ENCODE data around the gene IL1RAPL2. TPM values are rescaled to one million over a fixed set of nuclear protein-coding genes. Genes with fewer than 3 reads are reported as not detected.
A peak's percentile ranks its signal among the peaks of the same experiment; 100 is the strongest.

Gene IL1RAPL2
- polyA plus RNA-seq, 3 donors = not detected

DNA sequence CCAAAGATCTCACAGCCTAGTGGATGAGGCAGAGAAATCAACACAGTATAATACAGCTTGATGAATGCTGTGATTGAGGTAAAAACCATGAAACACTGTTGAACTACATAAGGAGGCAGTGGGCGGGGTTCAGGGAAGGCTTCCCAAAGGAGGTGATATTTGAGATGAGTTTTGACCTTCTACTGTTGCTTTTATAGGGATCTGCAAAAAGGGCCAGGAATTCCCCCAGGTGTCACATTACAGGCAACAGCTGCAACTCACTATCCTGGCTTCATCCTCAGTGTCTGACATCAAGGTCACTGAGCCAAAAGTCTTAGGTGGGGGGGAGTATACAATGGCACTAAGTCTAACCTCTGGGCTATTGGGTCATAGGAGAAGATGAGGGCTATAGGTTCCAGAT is 1070.7 kb downstream of the IL1RAPL2 start:
- Histone ChIP-seq H3K4me2 (replicated peaks; ENCODE audit: extremely low read depth, low read length, poor library complexity, severe bottlenecking) (no peak overlapping the region), H3K27ac (ENCODE audit: low read depth in 1 of 2, low read length in 2 of 2) (no peak overlapping the region), H3K4me1 (ENCODE audit: control insufficient read depth in 1 of 2, insufficient read depth in 2 of 2, low read length in 2 of 2) (no peaks in the 10 kb centered on the region), H3K36me3 (replicated peaks in 1 of 2; ENCODE audit: control insufficient read depth in 1 of 2, insufficient read depth in 2 of 2, low read length in 2 of 2) (no peaks in the 10 kb centered on the region), H4K20me1 (ENCODE audit: insufficient read depth, low read length) (no peaks in the 10 kb centered on the region), H3K9ac (ENCODE audit: insufficient read depth, low read length, poor library complexity, severe bottlenecking) (no peak overlapping the region), H3K79me2 (ENCODE audit: insufficient read depth, low read length) (no peaks in the 10 kb centered on the region), H3K4me3 (replicated peaks in 1 of 3; ENCODE audit: low read depth in 2 of 3, low read length in 3 of 3) (no peak overlapping the region), H3K9me3 (replicated peaks in 1 of 2; ENCODE audit: control insufficient read depth in 1 of 2, insufficient read depth in 1 of 2, low read length in 2 of 2) (no peaks in the 10 kb centered on the region), H2AFZ (ENCODE audit: insufficient read depth, low read depth, low read length, poor library complexity, severe bottlenecking) (no peak overlapping the region), H3K27me3 (ENCODE audit: control insufficient read depth in 2 of 2, insufficient read depth in 2 of 2, low read length in 2 of 2) (no peaks in the 10 kb centered on the region)
- Mint-ChIP-seq H3K36me3 (no peaks in the 10 kb centered on the region), H3K9me3 (peaks cover 0 to 4% (median 0%) of the 10 kb centered on the region in 7 donors), H3K4me1 (no peaks in the 10 kb centered on the region), H3K4me3 (no peak overlapping the region), H3K27ac (no peak overlapping the region), H3K27me3 (ENCODE audit: low read depth in 3 of 3) (no peaks in the 10 kb centered on the region)
- no CpG with 5 or more reads among the region's 1 CpG for WGBS (ENCODE audit: insufficient coverage)
- intact Hi-C loops (cut with micrococcal nuclease) = no loop called here
- TF ChIP-seq, protein P1, sequence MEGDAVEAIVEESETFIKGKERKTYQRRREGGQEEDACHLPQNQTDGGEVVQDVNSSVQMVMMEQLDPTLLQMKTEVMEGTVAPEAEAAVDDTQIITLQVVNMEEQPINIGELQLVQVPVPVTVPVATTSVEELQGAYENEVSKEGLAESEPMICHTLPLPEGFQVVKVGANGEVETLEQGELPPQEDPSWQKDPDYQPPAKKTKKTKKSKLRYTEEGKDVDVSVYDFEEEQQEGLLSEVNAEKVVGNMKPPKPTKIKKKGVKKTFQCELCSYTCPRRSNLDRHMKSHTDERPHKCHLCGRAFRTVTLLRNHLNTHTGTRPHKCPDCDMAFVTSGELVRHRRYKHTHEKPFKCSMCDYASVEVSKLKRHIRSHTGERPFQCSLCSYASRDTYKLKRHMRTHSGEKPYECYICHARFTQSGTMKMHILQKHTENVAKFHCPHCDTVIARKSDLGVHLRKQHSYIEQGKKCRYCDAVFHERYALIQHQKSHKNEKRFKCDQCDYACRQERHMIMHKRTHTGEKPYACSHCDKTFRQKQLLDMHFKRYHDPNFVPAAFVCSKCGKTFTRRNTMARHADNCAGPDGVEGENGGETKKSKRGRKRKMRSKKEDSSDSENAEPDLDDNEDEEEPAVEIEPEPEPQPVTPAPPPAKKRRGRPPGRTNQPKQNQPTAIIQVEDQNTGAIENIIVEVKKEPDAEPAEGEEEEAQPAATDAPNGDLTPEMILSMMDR (IDR thresholded peaks at IDR 0.05) = no peak
- no peak for DNase-seq

DNA sequence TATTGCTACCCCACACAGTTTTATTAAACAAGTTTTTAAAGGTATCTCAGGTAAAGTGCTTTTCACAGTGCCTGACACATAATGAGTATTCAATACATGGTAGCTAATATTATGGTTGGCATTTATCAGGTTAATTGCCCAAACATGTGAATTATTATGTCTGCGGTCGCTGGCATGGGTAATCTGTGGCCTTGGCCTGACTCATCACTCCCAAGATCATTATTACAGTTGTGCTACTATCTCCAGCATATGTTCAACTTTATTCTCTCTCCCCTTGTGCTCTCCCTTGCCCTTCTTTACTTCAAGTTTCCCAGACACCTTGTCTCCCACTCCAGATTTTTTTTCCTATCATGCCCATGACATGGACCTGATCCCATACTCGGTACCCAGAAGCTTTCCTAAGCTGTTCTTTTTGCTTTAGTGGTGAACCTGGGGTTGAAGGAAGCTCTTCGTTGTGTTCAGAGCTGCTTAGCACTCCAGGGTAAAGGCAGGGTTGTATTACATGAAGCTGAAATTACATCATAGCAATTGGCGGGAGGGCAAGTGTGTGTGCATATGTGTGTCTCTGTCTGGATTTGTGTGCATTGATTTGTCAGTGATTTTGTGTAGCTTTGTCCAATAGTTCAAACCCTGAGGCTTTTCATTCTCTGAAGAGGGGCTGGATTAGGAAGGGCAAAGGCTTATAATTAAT is 1079.8 kb downstream of the IL1RAPL2 start:
- DNase-seq = no peak
- H2AFZ ChIP-seq (ENCODE audit: insufficient read depth, low read depth, low read length, poor library complexity, severe bottlenecking) = no peak overlapping the region
- TF ChIP-seq, protein P1 (IDR thresholded peaks at IDR 0.05) = no peak
- H3K4me1 ChIP-seq (ENCODE audit: control insufficient read depth in 1 of 2, insufficient read depth in 2 of 2, low read length in 2 of 2) = no peaks in the 10 kb centered on the region
- H3K9ac ChIP-seq (ENCODE audit: insufficient read depth, low read length, poor library complexity, severe bottlenecking) = no peak overlapping the region
- 83% methylated on average over 1 of the region's 5 CpGs for WGBS (ENCODE audit: insufficient coverage)
- no peaks in the 10 kb centered on the region for H4K20me1 ChIP-seq (ENCODE audit: insufficient read depth, low read length)
- H3K36me3 ChIP-seq (replicated peaks in 1 of 2; ENCODE audit: control insufficient read depth in 1 of 2, insufficient read depth in 2 of 2, low read length in 2 of 2) = no peaks in the 10 kb centered on the region
- peaks cover 0 to 5% (median 0%) of the 10 kb centered on the region in 7 donors for H3K9me3 Mint-ChIP-seq
- no peak overlapping the region for H3K27ac ChIP-seq (ENCODE audit: low read depth in 1 of 2, low read length in 2 of 2)
- H3K27me3 Mint-ChIP-seq (ENCODE audit: low read depth in 3 of 3) = no peaks in the 10 kb centered on the region
- no peaks in the 10 kb centered on the region for H3K27me3 ChIP-seq (ENCODE audit: control insufficient read depth in 2 of 2, insufficient read depth in 2 of 2, low read length in 2 of 2)
- no peak overlapping the region for H3K4me3 Mint-ChIP-seq
- H3K27ac Mint-ChIP-seq = peak overlapping the region in 1 of 7 donors; percentile 2
- no peak overlapping the region for H3K4me2 ChIP-seq (replicated peaks; ENCODE audit: extremely low read depth, low read length, poor library complexity, severe bottlenecking)
- H3K4me3 ChIP-seq (replicated peaks in 1 of 3; ENCODE audit: low read depth in 2 of 3, low read length in 3 of 3) = no peak overlapping the region
- H3K9me3 ChIP-seq (replicated peaks in 1 of 2; ENCODE audit: control insufficient read depth in 1 of 2, insufficient read depth in 1 of 2, low read length in 2 of 2) = no peaks in the 10 kb centered on the region
- no peaks in the 10 kb centered on the region for H3K79me2 ChIP-seq (ENCODE audit: insufficient read depth, low read length)
- no peaks in the 10 kb centered on the region for H3K36me3 Mint-ChIP-seq
- intact Hi-C loops (cut with micrococcal nuclease) = loop anchor here in 1 of 2 donors (10.0 kb wide), 1 partner anchor 59 kb away; no protein-coding TSS in a partner anchor
- no peaks in the 10 kb centered on the region for H3K4me1 Mint-ChIP-seq
